ENCODE measurements around the gene CYP26A1.

CYP26A1 gene

GRCh38 chr10:93085272-93085859 is 11.7 kb downstream of the CYP26A1 start:
- Histone ChIP-seq H3K79me1 (ENCODE audit: low read length) (peaks cover 10% of the 10 kb centered on the region), H4K12ac (ENCODE audit: low read depth, low read length) (no peak overlapping the region), H3K4ac (ENCODE audit: low read depth, low read length) (no peak overlapping the region), H3K23ac (ENCODE audit: low read length) (no peak overlapping the region), H2BK12ac (ENCODE audit: low read length) (no peak overlapping the region), H4K8ac (ENCODE audit: low read depth, low read length) (no peak overlapping the region), H3K9me3 (ENCODE audit: insufficient read depth, low read depth, low read length) (peaks cover 2% of the 10 kb centered on the region), H2BK120ac (ENCODE audit: insufficient read depth, low read length, poor library complexity) (no peak overlapping the region), H3K27me3 (ENCODE audit: insufficient read depth, low read length) (no peaks in the 10 kb centered on the region), H2BK5ac (ENCODE audit: low read depth, low read length, poor library complexity) (no peak overlapping the region), H3K4me3 (ENCODE audit: low read depth, low read length) (no peak overlapping the region), H3K9ac (ENCODE audit: low read length) (no peak overlapping the region), H3K27ac (ENCODE audit: low read depth, low read length) (no peak overlapping the region), H4K91ac (ENCODE audit: low read depth, low read length) (no peak overlapping the region), H3K14ac (ENCODE audit: low read length) (no peak overlapping the region), H3K4me1 (ENCODE audit: control insufficient read depth in 1 of 2, insufficient read depth in 2 of 2, low read length in 2 of 2) (peaks cover 9 to 14% of the 10 kb centered on the region in 2 experiments), H3K4me2 (ENCODE audit: low read length) (no peak overlapping the region), H2AK5ac (ENCODE audit: low read length) (no peak overlapping the region), H3K18ac (ENCODE audit: low read length) (no peak overlapping the region), H2AFZ (ENCODE audit: insufficient read depth, low read length, poor library complexity) (no peak overlapping the region), H3K79me2 (ENCODE audit: control insufficient read depth, insufficient read depth, low read length, poor library complexity) (no peaks in the 10 kb centered on the region), H3K36me3 (ENCODE audit: control insufficient read depth in 1 of 2, insufficient read depth in 2 of 2, low read length in 2 of 2) (no peaks in the 10 kb centered on the region)
- WGBS (ENCODE audit: extremely low coverage, insufficient coverage, insufficient read length) = no CpG with 5 or more reads among the region's 4 CpGs
- no peak for DNase-seq

GRCh38 chr10:93086289-93086688 is 12.6 kb downstream of the CYP26A1 start:
- Histone ChIP-seq H3K23ac (ENCODE audit: low read length) (no peak overlapping the region), H3K4ac (ENCODE audit: low read depth, low read length) (no peak overlapping the region), H3K27me3 (ENCODE audit: insufficient read depth, low read length) (no peaks in the 10 kb centered on the region), H2AK5ac (ENCODE audit: low read length) (no peak overlapping the region), H3K79me2 (ENCODE audit: control insufficient read depth, insufficient read depth, low read length, poor library complexity) (no peaks in the 10 kb centered on the region), H3K9ac (ENCODE audit: low read length) (no peak overlapping the region), H2BK120ac (ENCODE audit: insufficient read depth, low read length, poor library complexity) (no peak overlapping the region), H3K27ac (ENCODE audit: low read depth, low read length) (no peak overlapping the region), H4K8ac (ENCODE audit: low read depth, low read length) (no peak overlapping the region), H3K9me3 (ENCODE audit: insufficient read depth, low read depth, low read length) (peaks cover 2% of the 10 kb centered on the region), H3K4me3 (ENCODE audit: low read depth, low read length) (no peak overlapping the region), H4K91ac (ENCODE audit: low read depth, low read length) (no peak overlapping the region), H3K18ac (ENCODE audit: low read length) (no peak overlapping the region), H2AFZ (ENCODE audit: insufficient read depth, low read length, poor library complexity) (no peak overlapping the region), H2BK5ac (ENCODE audit: low read depth, low read length, poor library complexity) (no peak overlapping the region), H3K14ac (ENCODE audit: low read length) (no peak overlapping the region), H3K4me1 (ENCODE audit: control insufficient read depth in 1 of 2, insufficient read depth in 2 of 2, low read length in 2 of 2) (peaks cover 3 to 5% of the 10 kb centered on the region in 2 experiments), H3K79me1 (ENCODE audit: low read length) (peaks cover 2% of the 10 kb centered on the region), H4K12ac (ENCODE audit: low read depth, low read length) (no peak overlapping the region), H3K36me3 (ENCODE audit: control insufficient read depth in 1 of 2, insufficient read depth in 2 of 2, low read length in 2 of 2) (no peaks in the 10 kb centered on the region), H2BK12ac (ENCODE audit: low read length) (no peak overlapping the region), H3K4me2 (ENCODE audit: low read length) (no peak overlapping the region)
- no CpG with 5 or more reads among the region's 6 CpGs for WGBS (ENCODE audit: extremely low coverage, insufficient coverage, insufficient read length)
- DNase-seq = no peak

DNA sequence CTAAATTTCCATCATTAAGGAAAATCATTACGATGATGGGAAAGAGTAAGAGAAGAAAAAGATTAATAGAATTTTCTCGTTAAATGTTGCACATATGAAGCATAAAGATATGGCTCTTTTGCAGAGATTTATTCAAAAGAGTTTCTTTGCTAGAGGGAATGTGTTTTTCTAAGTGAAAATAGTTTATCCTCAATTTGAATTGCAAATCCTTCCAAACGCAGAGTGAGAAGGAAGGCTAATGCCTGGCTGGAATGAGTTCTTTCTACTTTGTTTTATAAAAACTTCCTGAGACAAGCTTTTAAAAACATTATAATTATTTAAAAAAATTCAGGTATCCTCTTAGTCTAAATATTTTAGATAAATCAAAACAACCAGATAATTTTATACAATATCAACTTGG is 14.2 kb downstream of the CYP26A1 start:
- Histone ChIP-seq H3K9me3 (ENCODE audit: insufficient read depth, low read depth, low read length) (peaks cover 2% of the 10 kb centered on the region), H2BK12ac (ENCODE audit: low read length) (no peak overlapping the region), H3K36me3 (ENCODE audit: control insufficient read depth in 1 of 2, insufficient read depth in 2 of 2, low read length in 2 of 2) (no peaks in the 10 kb centered on the region), H4K12ac (ENCODE audit: low read depth, low read length) (no peak overlapping the region), H3K9ac (ENCODE audit: low read length) (no peak overlapping the region), H3K79me1 (ENCODE audit: low read length) (no peaks in the 10 kb centered on the region), H3K27ac (ENCODE audit: low read depth, low read length) (no peak overlapping the region), H3K18ac (ENCODE audit: low read length) (no peak overlapping the region), H3K4ac (ENCODE audit: low read depth, low read length) (no peak overlapping the region), H2AFZ (ENCODE audit: insufficient read depth, low read length, poor library complexity) (no peak overlapping the region), H3K4me1 (ENCODE audit: control insufficient read depth in 1 of 2, insufficient read depth in 2 of 2, low read length in 2 of 2) (no peaks in the 10 kb centered on the region), H2BK5ac (ENCODE audit: low read depth, low read length, poor library complexity) (no peak overlapping the region), H2BK120ac (ENCODE audit: insufficient read depth, low read length, poor library complexity) (no peak overlapping the region), H3K23ac (ENCODE audit: low read length) (no peak overlapping the region), H4K91ac (ENCODE audit: low read depth, low read length) (no peak overlapping the region), H3K27me3 (ENCODE audit: insufficient read depth, low read length) (no peaks in the 10 kb centered on the region), H3K79me2 (ENCODE audit: control insufficient read depth, insufficient read depth, low read length, poor library complexity) (no peaks in the 10 kb centered on the region), H3K4me2 (ENCODE audit: low read length) (no peak overlapping the region), H2AK5ac (ENCODE audit: low read length) (no peak overlapping the region), H3K14ac (ENCODE audit: low read length) (no peak overlapping the region), H4K8ac (ENCODE audit: low read depth, low read length) (no peak overlapping the region), H3K4me3 (ENCODE audit: low read depth, low read length) (no peak overlapping the region)
- WGBS (ENCODE audit: extremely low coverage, insufficient coverage, insufficient read length) = no CpG with 5 or more reads among the region's 3 CpGs
- DNase-seq = no peak

DNA sequence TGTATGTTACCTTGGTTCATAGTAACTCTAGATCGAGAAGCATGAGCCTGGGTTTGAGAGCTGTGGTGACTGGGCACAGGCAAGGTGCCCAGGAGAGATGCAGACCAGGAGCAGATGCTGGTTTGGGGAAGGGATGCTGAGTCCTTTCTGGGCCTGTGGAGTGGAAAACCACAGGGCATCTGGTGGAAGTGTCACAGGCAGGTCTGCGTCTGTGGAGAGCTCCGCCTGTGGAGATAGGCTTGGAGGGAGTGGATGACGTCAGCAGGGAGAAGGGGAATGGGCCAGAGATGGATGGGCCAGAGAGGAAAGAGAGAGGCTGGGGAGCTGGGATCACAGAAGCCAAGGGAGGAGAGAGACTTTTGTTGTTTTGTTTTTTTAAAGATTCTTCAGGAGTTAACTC is 14.8 kb downstream of the CYP26A1 start:
- Histone ChIP-seq H3K9me3 (ENCODE audit: insufficient read depth, low read depth, low read length) (peaks cover 2% of the 10 kb centered on the region), H3K27ac (ENCODE audit: low read depth, low read length) (no peak overlapping the region), H3K79me1 (ENCODE audit: low read length) (no peaks in the 10 kb centered on the region), H2BK12ac (ENCODE audit: low read length) (no peak overlapping the region), H3K9ac (ENCODE audit: low read length) (peak overlapping the region; percentile 53), H3K27me3 (ENCODE audit: insufficient read depth, low read length) (no peaks in the 10 kb centered on the region), H4K8ac (ENCODE audit: low read depth, low read length) (no peak overlapping the region), H2AFZ (ENCODE audit: insufficient read depth, low read length, poor library complexity) (no peak overlapping the region), H3K4me3 (ENCODE audit: low read depth, low read length) (no peak overlapping the region), H2AK5ac (ENCODE audit: low read length) (no peak overlapping the region), H3K14ac (ENCODE audit: low read length) (no peak overlapping the region), H3K79me2 (ENCODE audit: control insufficient read depth, insufficient read depth, low read length, poor library complexity) (no peaks in the 10 kb centered on the region), H3K18ac (ENCODE audit: low read length) (no peak overlapping the region), H3K4me1 (ENCODE audit: control insufficient read depth in 1 of 2, insufficient read depth in 2 of 2, low read length in 2 of 2) (no peaks in the 10 kb centered on the region), H2BK5ac (ENCODE audit: low read depth, low read length, poor library complexity) (no peak overlapping the region), H3K36me3 (ENCODE audit: control insufficient read depth in 1 of 2, insufficient read depth in 2 of 2, low read length in 2 of 2) (no peaks in the 10 kb centered on the region), H3K23ac (ENCODE audit: low read length) (no peak overlapping the region), H4K91ac (ENCODE audit: low read depth, low read length) (no peak overlapping the region), H3K4me2 (ENCODE audit: low read length) (no peak overlapping the region), H3K4ac (ENCODE audit: low read depth, low read length) (no peak overlapping the region), H4K12ac (ENCODE audit: low read depth, low read length) (no peak overlapping the region), H2BK120ac (ENCODE audit: insufficient read depth, low read length, poor library complexity) (no peak overlapping the region)
- DNase-seq = no peak
- WGBS (ENCODE audit: extremely low coverage, insufficient coverage, insufficient read length) = no CpG with 5 or more reads among the region's 4 CpGs

Measured in trophoblast cell (in vitro differentiated cells and primary cell).